Activated CD4-positive, alpha-beta T cell treated with anti-CD3 and anti-CD28 coated beads, Interleukin-10, Interleukin-2, amounts not matched to agents 100 ng/mL and 50 ng/mL, durations not matched to agents 16 hours and 8 hours (primary cell): Measurements from ENCODE around the gene KLHL22.
"Not testable (repeated sequence)": the region's sequence is repeated elsewhere in the genome, so short reads cannot be mapped to it uniquely, and the experiment has no call there.

Experiments
- DNase-seq: peaks from one replicate; pipeline ENCODE4 v3.0.0-alpha.2; 2020

The KLHL22 gene

DNA sequence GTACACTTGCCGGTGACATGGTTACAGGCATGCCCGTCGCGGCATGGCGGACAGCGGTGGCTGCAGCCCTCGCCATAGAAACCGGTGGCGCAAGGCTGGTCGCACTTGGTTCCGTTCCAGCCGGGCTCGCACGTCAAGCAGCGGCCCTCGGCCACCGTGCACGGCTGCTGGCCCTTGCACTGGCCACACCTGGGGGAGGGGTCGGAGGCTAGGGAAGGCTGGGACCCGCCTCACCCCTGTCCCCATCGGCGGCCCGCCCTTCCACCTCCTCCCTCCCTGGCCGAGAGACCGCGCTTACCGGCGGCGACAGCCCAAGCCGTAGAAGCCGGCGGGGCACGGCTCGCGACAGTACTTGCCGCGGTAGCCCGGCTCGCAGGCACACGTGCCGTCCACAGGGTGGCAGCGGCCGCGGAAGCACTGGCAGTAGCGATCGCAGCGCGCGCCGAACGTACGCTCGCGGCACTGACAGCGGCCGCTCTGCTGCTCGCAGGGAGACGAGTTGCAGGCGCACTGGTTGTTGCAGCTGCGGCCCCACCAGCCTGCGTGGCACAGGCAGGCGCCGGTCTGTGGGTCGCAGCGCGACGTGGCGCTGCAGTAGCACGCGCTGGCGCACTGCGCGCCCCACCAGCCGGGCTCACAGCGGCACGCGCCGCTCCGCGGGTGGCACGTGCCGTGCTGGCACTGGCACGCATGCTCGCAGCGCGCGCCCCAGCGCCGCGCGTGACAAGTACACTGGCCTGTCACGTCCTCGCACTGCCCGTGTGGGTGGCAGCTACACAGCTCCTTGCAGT, 64.7 kb downstream of the KLHL22 start:
- DNase-seq, result peak; percentile 75

GRCh38 chr22:20430101-20430719, 65.4 kb downstream of the KLHL22 start:
- no peak for DNase-seq

DNA sequence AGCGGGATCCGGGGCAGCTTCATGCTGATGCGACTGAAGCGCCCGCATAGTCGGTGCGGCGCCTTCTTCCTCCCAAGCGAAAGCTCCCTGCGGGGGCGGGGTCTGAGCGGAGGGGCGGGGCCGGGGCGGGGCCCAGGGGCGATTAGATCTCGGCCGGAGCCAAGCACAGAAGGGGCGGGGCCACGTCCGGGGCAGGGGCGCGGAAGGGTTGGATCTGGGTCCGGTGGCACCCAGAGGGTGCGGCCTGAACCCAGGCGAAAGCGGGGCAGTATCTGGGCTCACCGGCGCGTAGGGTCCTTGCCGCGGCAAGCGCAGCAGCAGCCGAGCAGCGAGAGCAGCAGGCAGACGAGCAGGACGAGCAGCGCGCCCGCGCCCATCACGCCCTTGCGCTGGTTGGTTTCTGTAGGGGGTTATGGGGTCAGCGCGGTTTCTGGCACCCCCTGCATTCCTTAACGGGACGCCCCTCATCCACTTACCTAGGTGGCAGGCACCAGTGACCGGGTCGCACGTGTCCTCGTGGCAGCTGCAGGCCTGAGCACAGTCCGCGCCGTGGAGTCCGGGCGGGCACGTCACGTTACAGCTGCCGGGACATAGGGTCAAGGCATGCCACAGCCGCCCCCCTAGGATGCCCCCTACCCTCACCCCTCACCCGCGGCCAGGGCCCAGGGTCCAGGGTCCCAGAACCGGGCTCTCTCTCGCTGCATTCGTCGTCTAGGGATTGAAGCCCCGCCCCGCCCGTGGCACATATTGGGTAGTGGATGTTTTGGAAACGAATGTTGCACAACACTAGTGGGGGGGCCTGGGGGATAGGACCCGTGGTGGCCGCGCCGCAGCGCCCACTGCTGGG, 66.1 kb downstream of the KLHL22 start:
- peak; percentile 80 for DNase-seq

- no peak for DNase-seq
Observed at GRCh38 chr22:20428496-20429253, 66.9 kb downstream of the KLHL22 start.

- no peak for DNase-seq
Observed at GRCh38 chr22:20427945-20428417, 67.6 kb downstream of the KLHL22 start.

DNA sequence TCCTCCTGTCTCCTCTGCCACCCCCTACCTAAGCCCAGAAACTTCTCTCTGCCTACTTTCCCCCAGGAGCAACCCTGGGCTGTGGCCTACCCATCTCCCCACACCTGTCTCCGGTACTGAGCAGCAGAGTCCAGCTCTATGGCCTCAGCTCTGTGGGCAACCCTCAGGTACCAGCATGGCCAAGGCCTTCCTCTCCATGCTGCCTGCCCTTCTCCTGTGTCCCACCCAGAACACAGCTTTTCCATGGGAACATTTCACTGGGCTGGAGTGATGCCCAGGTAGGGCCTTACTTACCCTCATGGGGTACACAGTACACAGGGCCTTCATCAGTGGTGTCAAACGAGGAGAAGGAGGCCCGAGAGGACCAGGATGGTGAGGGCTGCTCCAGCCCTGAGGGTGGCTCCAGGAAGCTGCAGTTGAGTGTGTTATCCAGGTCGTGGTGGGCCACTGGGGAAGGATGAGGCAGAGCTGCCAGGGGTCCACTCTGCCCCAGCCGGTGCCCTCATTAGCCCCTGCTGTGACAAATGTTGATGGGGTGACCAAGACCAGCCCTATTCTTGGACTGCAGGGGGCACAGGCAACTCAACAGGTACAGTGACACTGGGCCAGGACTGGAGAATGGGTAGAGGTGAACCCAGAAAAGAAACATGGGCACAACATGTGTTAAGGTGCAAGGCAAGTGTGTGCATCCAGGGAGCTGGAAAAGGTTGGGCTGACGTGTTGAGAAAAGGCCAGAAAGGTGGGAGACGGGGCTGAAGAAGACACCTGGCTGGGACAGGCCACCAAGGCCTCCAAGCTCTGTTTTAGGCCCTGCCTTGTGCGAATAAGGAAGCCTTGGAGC, 68.3 kb downstream of the KLHL22 start:
- DNase-seq, result no peak

- DNase-seq, result no peak
Observed at GRCh38 chr22:20426259-20426615, 69.4 kb downstream of the KLHL22 start.

DNA sequence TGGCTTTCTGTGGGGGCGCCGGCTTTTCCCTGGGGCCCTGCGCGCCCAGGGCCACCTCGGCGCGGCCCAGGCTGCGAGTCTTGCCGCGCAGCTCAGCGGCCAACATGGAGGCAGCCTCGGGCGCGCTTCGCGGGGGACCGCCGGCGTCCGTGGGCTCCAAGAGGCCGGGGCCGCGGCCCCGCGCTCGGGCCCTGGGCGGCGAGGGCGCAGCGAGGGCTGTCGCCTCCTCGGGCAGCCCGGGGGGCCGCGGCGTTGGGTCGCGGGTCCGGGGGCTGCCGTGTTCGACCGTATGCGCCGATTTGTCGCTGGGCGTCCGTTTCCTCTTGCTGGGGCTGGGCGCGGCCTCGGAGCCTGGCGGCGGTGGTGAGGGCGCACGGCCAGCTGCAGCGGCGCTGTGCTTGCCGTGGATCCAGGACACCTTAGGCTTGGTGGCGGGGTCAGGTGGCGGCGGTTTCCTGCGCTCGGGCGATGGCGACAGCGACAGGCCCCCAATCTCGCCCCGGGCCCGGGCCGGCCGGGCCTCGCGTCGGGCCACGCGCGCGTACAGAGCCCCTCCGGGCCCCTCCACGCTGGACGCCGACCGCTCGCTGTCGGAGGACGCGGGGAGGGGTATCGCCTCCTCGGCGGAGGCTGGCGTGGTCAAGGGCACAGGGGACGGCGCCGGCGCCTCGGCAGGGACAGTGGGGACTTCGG, 69.9 kb downstream of the KLHL22 start:
- DNase-seq, result no peak

GRCh38 chr22:20424932-20425565, 70.5 kb downstream of the KLHL22 start:
- peak; percentile 41 for DNase-seq

DNA sequence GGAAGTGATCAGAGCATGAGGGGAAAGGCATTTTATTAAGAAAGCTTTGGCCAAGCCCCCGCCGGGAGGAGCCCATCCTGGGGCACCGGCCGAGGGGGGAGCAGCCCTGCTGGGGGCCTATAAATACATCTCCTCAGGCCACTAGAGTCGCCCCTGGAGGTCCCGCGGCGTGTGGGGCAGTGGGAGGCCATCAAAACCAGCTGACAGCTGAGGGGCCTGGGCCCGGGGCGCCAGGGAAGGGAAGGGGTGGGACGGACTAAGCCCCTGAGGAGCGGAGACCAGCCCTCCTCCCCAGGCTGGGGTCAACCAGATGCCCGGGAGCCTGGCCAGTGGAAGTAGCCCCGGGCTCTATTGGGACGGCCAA, 71.0 kb downstream of the KLHL22 start:
- DNase-seq, result no peak

DNA sequence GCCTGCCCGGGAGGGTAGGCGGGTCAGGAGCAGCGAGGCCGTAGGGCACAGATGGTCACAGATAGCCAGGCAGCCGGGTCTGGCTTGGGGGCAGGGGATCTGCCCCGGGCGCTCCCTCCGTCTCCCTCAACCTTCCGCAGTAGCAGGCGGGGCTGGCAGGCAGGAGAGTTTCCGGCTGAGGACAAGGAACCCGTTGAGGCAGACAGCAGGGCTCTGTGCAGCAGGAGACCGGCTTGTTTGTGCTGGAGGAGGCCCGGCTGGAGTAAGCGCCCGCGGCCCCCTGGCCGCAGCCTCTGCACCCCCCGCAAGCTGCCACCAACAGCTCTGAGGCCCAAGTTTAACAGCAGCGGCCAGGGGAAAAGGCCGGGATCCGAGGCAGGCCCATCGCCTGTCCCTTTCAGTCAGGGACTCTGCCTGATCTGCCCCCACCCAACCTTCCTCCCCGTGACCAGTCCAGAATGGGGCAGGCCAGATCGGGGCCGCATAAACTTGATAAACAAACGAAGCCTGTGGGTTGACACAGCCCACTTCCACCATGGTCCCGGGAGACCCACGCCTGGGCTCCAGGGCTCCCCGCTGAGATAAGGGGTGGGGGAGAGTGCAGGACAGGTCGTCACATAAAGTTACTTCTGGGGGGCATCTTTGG, 71.6 kb downstream of the KLHL22 start:
- DNase-seq, result no peak

- no peak for DNase-seq
Observed at GRCh38 chr22:20423008-20423905, 72.3 kb downstream of the KLHL22 start.

DNA sequence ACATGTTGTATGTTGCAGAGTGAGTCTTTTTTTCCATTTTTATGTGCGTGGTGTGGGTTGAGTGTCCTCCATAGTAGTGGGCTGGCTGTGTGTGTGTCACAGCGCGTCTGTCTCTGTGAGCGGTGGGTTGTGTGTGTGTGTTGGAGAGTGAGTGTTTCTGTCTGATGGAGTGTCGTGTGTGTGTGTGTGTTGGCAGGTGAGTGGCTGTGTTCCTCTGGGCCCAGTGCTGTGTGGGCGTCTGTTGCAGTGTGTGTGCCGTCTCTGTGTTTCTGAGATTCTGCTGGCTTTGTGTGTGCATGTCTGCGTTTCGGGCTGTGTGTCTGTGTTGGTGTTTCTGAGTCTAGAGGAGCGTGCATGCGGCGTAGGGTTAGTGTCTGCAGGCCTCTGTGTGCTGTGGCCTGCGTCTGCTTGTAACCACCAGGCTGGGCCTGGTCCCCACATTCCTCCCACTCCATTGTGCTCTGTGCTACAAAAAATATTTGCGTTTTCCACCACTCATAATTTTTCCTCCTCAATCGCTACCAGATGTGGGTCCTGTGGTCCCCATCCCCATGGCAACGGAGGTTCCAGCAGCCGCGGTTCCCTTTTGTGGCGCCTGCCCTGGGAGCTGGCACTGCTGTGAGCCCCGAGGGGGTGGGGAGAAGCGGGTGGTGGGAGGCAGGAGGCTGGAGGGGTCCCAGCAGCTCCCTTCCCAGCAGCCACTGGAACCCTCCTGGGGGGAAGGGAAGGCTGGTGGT, 73.2 kb downstream of the KLHL22 start:
- DNase-seq, result no peak

GRCh38 chr22:20421507-20421874, 74.1 kb downstream of the KLHL22 start:
- no peak for DNase-seq

DNA sequence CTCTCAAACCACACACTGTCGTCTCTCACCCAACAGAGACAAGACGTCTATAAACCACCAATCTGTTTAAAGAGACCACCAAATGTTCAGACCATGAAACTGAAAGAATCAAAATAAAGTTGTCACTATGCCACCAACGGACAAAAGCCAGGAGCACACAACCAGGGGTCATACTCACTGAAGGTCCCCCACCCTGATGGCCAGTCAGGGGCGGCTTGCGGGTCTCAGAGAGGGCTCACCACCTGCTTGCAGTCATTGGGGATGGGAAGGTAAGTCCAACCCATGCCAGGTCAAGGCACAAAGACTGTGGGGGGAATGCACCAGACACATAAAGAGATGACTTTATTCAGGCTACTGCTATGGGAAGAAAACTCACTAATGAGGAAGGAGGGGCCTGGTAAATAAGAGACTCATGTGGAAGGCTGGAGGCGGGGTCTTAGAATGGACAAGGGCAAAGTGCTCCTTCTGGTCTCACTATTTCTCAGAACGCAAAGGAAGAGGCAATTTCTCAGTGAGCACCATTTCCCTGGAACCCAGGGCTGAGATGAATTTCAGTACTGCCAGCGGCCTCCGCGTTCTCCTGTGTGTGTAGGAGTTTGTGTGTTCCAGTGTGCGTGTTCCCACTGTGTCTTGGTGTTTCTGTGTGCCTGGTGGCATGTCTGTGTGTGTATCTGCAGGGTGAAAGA, 75.3 kb downstream of the KLHL22 start:
- no peak for DNase-seq

DNA sequence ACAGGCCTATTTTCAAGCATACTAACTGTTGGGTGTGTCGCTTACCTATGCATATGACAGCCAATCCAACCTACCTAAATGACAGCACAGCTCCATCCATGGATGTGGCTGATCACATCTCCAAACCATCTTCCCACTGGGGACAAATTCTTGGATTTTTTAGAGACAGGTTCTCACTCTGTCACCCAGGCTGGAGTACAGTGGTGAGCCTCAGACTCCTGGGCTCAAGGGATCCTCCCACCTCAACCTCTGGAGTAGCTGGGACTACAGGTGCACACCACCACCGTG, 76.0 kb downstream of the KLHL22 start:
- no peak for DNase-seq

DNA sequence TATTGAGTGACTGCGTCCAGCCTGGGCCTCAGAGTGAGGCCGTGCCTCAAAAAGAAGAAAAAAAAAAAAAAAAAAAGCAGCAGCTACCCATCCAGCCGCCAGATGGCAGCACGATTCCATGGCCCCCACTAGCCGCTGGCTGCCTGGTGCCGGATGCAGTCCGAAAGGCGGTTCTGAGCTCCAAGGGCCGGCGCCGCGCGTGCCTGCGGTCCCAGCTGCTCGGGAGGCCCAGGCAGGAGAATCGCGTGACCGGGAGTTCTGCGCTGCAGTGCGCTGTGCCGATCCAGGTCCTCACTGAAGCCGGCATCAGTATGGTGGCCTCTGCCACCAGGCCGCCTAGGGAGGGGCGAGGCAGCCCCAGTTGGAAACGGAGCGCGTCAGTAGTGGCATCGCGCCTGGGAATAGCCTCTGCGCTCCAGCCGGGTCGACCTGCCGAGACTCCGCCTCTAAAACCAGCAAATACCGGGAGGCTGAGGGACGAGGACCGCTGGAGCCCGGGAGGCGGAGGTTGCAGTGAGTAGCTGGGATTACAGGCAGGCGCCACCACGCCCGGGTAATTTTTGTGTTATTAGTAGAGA, 77.3 kb downstream of the KLHL22 start:
- DNase-seq, result peak; percentile 72

DNA sequence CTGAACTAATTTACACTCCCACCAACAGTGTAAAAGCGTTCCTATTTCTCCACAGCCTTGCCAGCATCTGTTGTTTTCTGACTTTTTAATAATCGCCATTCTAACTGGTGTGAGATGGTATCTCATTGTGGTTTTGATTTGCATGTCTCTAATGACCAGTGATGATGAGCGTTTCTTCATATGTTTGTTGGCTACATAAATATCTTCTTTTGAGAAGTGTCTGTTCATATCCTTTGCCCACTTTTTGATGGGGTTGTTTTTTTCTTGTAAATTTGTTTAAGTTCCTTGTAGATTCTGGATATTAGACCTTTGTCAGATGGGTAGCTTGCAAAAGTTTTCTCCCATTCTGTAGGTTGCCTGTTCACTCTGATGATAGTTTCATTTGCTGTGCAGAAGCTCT, 79.9 kb downstream of the KLHL22 start:
- DNase-seq, result not testable (repeated sequence)
